Measurements from ENCODE around the gene ABCC5.

Gene ABCC5

DNA sequence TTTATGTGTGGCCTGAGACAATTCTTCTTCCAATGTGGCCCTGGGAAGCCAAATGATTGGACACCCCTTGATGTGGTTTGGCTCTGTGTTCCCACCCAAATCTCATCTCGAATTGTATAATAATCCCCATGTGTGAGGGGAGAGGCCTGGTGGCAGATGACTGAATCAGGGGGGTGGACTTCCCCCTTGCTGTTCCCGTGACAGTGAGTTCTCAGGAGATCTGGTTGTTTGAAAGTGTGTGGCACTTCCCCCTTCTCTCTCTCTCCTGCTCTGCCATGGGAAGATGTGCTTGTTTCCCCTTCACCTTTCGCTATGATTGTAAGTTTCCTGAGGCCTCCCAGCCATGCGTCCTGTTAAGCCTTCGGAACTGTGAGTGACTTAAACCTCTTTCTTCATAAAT lies 72.9 kb downstream of the ABCC5 start:
- FAIRE-seq, result no peak
- no peak for DNase-seq (ENCODE audit: insufficient read length, low spot score)
- TF ChIP-seq TAF1 (IDR thresholded peaks at IDR 0.05; ENCODE audit: low read depth, low read length) (no peak), SPI1 (IDR thresholded peaks at IDR 0.05; ENCODE audit: low read depth, low read length) (peak; percentile 25; the same call in 1 of the 2 replicates), PAX5 (IDR thresholded peaks at IDR 0.05; ENCODE audit: insufficient read depth, low read length, severe bottlenecking) (no peak), POLR2AphosphoS5 (IDR thresholded peaks at IDR 0.05; ENCODE audit: low read depth, low read length) (no peak), POU2F2 (IDR thresholded peaks at IDR 0.05; ENCODE audit: low read depth, low read length) (no peak)

DNA sequence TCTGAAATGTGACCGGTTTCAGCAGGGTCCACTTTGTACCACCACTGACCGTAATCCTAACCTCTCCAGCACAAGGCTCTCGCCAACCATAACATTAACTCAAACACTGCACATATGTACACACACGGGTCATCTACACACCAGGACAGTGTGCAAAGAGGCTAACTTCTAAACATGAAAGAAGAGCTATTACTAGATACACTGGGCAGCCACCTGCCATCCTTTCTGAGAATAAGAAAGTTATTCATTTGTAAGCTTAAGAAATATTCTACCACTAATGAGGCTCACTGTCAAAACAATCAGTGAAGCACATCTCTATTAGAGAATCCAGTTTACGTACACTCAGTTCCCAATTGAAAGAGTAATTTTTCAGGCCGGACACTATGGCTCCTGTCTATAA lies 73.9 kb downstream of the ABCC5 start:
- no peak for TF ChIP-seq SPI1 (IDR thresholded peaks at IDR 0.05; ENCODE audit: low read depth, low read length)
- no peak for TF ChIP-seq POU2F2 (IDR thresholded peaks at IDR 0.05; ENCODE audit: low read depth, low read length)
- no peak for TF ChIP-seq POLR2A (IDR thresholded peaks at IDR 0.05; ENCODE audit: low read depth, low read length)
- TF ChIP-seq TAF1 (IDR thresholded peaks at IDR 0.05; ENCODE audit: low read depth, low read length), result no peak
- TF ChIP-seq POLR2AphosphoS5 (IDR thresholded peaks at IDR 0.05; ENCODE audit: low read depth, low read length), result no peak
- no peak for TF ChIP-seq PAX5 (IDR thresholded peaks at IDR 0.05; ENCODE audit: insufficient read depth, low read length, severe bottlenecking)
- DNase-seq (ENCODE audit: insufficient read length, low spot score) (no peak), FAIRE-seq (no peak)

DNA sequence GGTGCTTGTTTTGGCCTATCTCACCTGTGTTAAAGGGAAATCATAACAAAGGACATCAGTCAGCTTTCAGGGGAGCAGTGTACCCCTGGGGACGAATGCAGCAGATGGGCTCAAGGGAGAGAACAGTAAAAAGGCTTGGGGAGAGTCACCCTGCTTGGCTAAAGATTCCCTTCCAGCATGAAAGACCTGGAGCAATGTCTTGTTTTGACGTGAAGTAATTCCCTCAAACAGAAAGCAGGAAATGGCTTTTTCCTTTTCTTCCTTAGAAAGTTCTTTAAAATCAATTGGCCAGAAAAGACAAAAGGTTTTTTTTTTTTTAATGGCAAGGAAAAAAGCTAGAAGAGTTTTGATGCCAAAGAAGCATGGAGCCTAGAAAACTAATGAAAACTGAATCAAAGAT lies 76.5 kb downstream of the ABCC5 start:
- FAIRE-seq, result no peak
- no peak for DNase-seq (ENCODE audit: insufficient read length, low spot score)
- TF ChIP-seq PAX5 (IDR thresholded peaks at IDR 0.05; ENCODE audit: insufficient read depth, low read length, severe bottlenecking), result no peak
- TF ChIP-seq POLR2A (IDR thresholded peaks at IDR 0.05; ENCODE audit: low read depth, low read length), result no peak
- no peak for TF ChIP-seq POU2F2 (IDR thresholded peaks at IDR 0.05; ENCODE audit: low read depth, low read length)
- TF ChIP-seq TAF1 (IDR thresholded peaks at IDR 0.05; ENCODE audit: low read depth, low read length), result no peak
- TF ChIP-seq SPI1 (IDR thresholded peaks at IDR 0.05; ENCODE audit: low read depth, low read length), result no peak
- TF ChIP-seq POLR2AphosphoS5 (IDR thresholded peaks at IDR 0.05; ENCODE audit: low read depth, low read length), result no peak

DNA sequence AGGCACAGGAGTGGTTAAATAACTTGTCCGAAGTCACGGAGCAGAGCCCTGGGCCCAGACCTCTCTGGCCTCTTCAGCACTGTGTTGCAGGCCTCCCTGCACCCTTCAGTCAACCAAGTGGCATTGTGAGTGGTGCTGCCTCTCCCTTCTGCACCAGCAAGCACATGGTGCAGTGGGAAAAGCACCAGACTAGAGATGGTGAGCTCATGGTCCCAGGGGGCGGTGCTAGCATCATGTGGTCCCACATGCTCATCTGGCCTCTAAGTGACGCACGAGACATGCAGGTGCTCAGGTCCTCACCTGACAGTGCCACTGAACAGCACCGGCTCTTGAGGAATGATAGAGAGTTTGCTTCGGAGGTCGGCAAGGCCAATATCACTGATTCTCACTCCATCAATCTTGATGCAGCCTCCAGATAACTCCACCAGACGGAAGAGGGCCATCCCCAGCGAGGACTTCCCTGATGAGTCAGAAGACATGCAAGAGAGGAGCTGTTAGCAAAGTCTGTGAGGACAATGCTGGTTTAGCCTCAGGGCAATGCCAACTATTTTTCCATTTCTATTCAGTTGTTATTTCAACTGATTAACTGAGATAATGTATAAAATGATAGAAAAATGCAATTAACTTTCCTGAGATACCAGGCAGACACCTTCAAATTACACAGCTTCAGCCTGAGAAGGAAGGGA lies 79.9 kb downstream of the ABCC5 start:
- no peak for FAIRE-seq
- DNase-seq (ENCODE audit: insufficient read length, low spot score), result no peak
- TF ChIP-seq PAX5 (IDR thresholded peaks at IDR 0.05; ENCODE audit: insufficient read depth, low read length, severe bottlenecking) (no peak), POU2F2 (IDR thresholded peaks at IDR 0.05; ENCODE audit: low read depth, low read length) (no peak), POLR2A (IDR thresholded peaks at IDR 0.05; ENCODE audit: low read depth, low read length) (no peak), TAF1 (IDR thresholded peaks at IDR 0.05; ENCODE audit: low read depth, low read length) (no peak), SPI1 (IDR thresholded peaks at IDR 0.05; ENCODE audit: low read depth, low read length) (no peak), POLR2AphosphoS5 (IDR thresholded peaks at IDR 0.05; ENCODE audit: low read depth, low read length) (no peak)

DNA sequence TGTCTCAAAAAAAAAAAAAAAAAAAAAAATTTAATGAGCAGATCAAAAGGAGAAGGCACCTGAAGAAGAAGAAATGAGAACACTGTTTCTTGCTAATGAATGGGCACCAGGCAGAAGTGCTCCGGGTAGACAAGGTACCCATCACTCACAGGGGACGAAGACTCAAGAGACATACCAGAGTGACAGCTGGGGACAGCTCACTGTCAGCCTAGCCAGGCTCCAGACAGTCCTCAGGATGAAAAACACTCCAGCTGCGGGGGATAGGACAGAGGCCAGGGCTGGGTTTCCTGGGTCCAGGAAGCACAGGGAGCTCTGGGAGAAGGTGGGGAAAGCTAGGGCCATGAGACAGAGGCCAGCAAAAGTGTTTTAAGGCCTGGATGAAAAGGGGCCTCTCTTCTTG lies 84.5 kb downstream of the ABCC5 start:
- TF ChIP-seq SPI1 (IDR thresholded peaks at IDR 0.05; ENCODE audit: low read depth, low read length) (no peak), POLR2AphosphoS5 (IDR thresholded peaks at IDR 0.05; ENCODE audit: low read depth, low read length) (no peak), POU2F2 (IDR thresholded peaks at IDR 0.05; ENCODE audit: low read depth, low read length) (no peak), POLR2A (IDR thresholded peaks at IDR 0.05; ENCODE audit: low read depth, low read length) (no peak), TAF1 (IDR thresholded peaks at IDR 0.05; ENCODE audit: low read depth, low read length) (no peak)
- DNase-seq (ENCODE audit: insufficient read length, low spot score) (no peak), FAIRE-seq (no peak)

DNA sequence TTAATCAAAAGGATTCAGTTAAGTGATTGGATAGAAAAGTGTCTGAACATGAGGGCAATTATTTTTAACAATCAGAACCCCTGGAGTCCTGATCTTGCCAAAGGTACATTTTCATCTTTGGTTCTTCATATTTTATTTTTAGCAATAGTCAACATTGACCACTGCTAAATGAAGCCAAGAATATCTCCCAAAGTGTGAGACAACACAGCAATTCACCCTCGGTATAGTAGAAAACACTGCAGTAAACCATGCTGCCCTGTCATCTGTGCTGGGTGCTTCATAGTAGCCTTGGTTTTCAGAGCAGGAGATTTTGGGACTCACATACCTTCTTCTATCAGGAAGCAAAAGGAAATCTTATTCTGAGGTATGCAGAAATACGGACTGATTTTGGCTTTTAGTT lies 85.8 kb downstream of the ABCC5 start:
- FAIRE-seq (no peak), DNase-seq (ENCODE audit: insufficient read length, low spot score) (no peak)
- TF ChIP-seq POLR2A (IDR thresholded peaks at IDR 0.05; ENCODE audit: low read depth, low read length) (no peak), POLR2AphosphoS5 (IDR thresholded peaks at IDR 0.05; ENCODE audit: low read depth, low read length) (no peak), POU2F2 (IDR thresholded peaks at IDR 0.05; ENCODE audit: low read depth, low read length) (no peak), TAF1 (IDR thresholded peaks at IDR 0.05; ENCODE audit: low read depth, low read length) (no peak), SPI1 (IDR thresholded peaks at IDR 0.05; ENCODE audit: low read depth, low read length) (no peak), PAX5 (IDR thresholded peaks at IDR 0.05; ENCODE audit: insufficient read depth, low read length, severe bottlenecking) (no peak)

DNA sequence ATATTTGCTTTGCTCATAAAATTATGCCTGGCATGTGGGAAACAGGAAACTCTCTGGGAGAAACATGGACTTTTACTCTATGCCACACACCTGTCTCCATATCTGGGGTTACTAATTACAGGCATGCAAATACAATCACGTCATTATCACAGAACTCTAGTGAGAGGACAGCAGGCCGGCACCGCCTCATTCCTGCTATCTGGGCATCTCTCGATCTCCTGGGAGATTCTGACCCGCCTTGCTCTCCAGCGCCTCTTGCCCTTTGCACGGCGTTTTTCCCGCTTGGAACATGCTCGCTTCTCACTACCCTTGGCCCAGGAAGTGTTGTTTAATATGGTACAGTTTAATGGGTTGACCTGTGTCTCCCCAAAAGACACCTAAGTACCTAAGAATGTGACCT lies 87.6 kb downstream of the ABCC5 start:
- FAIRE-seq (no peak), DNase-seq (ENCODE audit: insufficient read length, low spot score) (no peak)
- TF ChIP-seq PAX5 (IDR thresholded peaks at IDR 0.05; ENCODE audit: insufficient read depth, low read length, severe bottlenecking), result no peak
- TF ChIP-seq SPI1 (IDR thresholded peaks at IDR 0.05; ENCODE audit: low read depth, low read length), result no peak
- TF ChIP-seq POU2F2 (IDR thresholded peaks at IDR 0.05; ENCODE audit: low read depth, low read length), result no peak
- TF ChIP-seq POLR2AphosphoS5 (IDR thresholded peaks at IDR 0.05; ENCODE audit: low read depth, low read length), result no peak
- no peak for TF ChIP-seq POLR2A (IDR thresholded peaks at IDR 0.05; ENCODE audit: low read depth, low read length)

DNA sequence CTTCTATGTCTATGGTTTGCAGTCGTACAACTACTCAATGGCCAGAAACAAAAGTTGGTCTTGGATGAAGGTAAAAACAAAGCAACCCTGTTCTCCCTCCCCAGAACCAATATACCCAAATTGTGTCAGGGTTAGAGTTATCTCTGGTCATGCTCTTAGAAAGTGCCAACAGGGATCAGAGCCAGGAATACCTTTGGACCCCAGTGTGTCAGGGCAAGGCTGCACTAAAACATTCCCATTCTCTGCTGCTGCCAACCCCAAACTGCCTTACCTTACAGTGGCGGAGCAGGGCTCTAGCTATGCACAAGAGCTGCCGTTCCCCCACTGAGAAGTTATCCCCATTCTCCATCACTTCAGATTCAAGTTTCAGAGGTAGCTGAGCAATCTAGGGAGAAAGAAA lies 90.6 kb downstream of the ABCC5 start:
- no peak for DNase-seq (ENCODE audit: insufficient read length, low spot score)
- no peak for FAIRE-seq
- no peak for TF ChIP-seq TAF1 (IDR thresholded peaks at IDR 0.05; ENCODE audit: low read depth, low read length)

DNA sequence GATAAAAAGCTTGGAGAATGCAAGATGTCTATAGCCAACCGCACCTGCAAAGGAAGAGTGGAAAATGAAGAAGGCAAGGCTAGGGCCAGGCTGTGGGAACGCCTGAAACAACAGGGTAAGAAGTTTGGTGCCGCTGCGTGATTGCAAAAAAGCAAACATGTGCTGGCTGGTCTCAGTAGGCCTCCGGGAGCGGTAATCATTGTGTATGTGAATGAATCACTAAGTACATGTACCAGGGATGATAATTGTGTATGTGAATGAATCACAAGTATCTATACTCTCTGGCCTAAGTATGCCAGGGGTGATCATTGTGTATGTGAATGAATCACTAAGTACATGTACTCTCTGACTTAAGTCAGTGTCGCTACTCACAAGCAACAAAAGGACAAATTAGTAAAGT lies 92.7 kb downstream of the ABCC5 start:
- no peak for TF ChIP-seq PAX5 (IDR thresholded peaks at IDR 0.05; ENCODE audit: insufficient read depth, low read length, severe bottlenecking)
- TF ChIP-seq POU2F2 (IDR thresholded peaks at IDR 0.05; ENCODE audit: low read depth, low read length), result no peak
- TF ChIP-seq TAF1 (IDR thresholded peaks at IDR 0.05; ENCODE audit: low read depth, low read length), result no peak
- TF ChIP-seq POLR2A (IDR thresholded peaks at IDR 0.05; ENCODE audit: low read depth, low read length), result no peak
- TF ChIP-seq SPI1 (IDR thresholded peaks at IDR 0.05; ENCODE audit: low read depth, low read length), result no peak
- TF ChIP-seq POLR2AphosphoS5 (IDR thresholded peaks at IDR 0.05; ENCODE audit: low read depth, low read length), result no peak
- FAIRE-seq (no peak), DNase-seq (ENCODE audit: insufficient read length, low spot score) (no peak)

DNA sequence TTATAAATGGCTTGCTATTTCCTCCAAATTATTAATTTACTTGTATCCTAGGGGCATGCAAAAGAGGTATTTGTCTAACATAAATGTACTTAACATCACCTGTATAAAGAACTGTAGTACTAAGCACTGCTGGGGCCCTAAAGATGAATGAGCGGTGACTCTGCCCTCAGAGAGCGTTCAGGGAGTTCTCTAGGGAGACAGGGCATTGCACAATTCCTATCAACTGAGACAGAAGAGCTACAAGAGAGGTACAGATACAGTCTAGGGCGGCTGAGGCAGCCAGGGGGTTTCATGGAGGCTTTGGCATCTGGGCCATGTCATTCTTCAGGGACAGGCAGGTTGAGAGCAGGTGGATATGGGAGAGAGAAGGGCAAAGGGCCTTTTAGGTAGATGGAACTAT lies 93.1 kb downstream of the ABCC5 start:
- FAIRE-seq (no peak), DNase-seq (ENCODE audit: insufficient read length, low spot score) (no peak)
- TF ChIP-seq POLR2A (IDR thresholded peaks at IDR 0.05; ENCODE audit: low read depth, low read length) (no peak), PAX5 (IDR thresholded peaks at IDR 0.05; ENCODE audit: insufficient read depth, low read length, severe bottlenecking) (no peak), POLR2AphosphoS5 (IDR thresholded peaks at IDR 0.05; ENCODE audit: low read depth, low read length) (no peak), POU2F2 (IDR thresholded peaks at IDR 0.05; ENCODE audit: low read depth, low read length) (no peak), SPI1 (IDR thresholded peaks at IDR 0.05; ENCODE audit: low read depth, low read length) (no peak), TAF1 (IDR thresholded peaks at IDR 0.05; ENCODE audit: low read depth, low read length) (no peak)
